K562 (cell line): Measurements from ENCODE around the gene ZNF547. TPM values are rescaled to one million over a fixed set of nuclear protein-coding genes. Genes with fewer than 3 reads are reported as not detected.

ENCODE experiments used
- BCL6 ChIP-seq: fragments of 250-450 bp; sonication (Bioruptor Pico); IDR thresholded peaks from 2 replicates; pipeline ENCODE4 v1.4.0; 2020
- CCNT2 ChIP-seq: IDR thresholded peaks from 2 replicates; pipeline ENCODE4 v1.6.1; 2011; ENCODE audit warnings: borderline replicate concordance, low read depth, mild to moderate bottlenecking, moderate library complexity, mixed read lengths, low read length; ENCODE audit not compliant: insufficient read length; ENCODE audit errors: extremely low read depth
- CEBPB ChIP-seq: fragments of 450-650 bp; IDR thresholded peaks from 2 replicates; pipeline ENCODE4 v1.6.1; 2016; ENCODE audit warnings: missing genetic modification characterization, missing compliant biosample characterization
- CHD1 ChIP-seq: fragments of 200-600 bp; sonication (generic); IDR thresholded peaks from one replicate; pipeline ENCODE4 v1.6.1; 2012; ENCODE audit warnings: mild to moderate bottlenecking, moderate library complexity, low read length, inconsistent platforms
- CSDE1 ChIP-seq, 2 experiments: fragments of 450-650 bp; IDR thresholded peaks; 2 replicates each; pipeline ENCODE4 v1.6.1; 2016; ENCODE audit warnings: mild to moderate bottlenecking in 1 of 2
- EGR1 ChIP-seq: fragments of 450-650 bp; conservative IDR thresholded peaks from 2 replicates; pipeline ENCODE4 v1.6.1; 2017; ENCODE audit warnings: mild to moderate bottlenecking
- EP400 ChIP-seq: fragments of 450-650 bp; IDR thresholded peaks from 2 replicates; pipeline ENCODE4 v1.6.1; 2017; ENCODE audit warnings: antibody characterized with exemption, mild to moderate bottlenecking, moderate library complexity
- FUS ChIP-seq: fragments of 200-400 bp; formaldehyde crosslinking; optimal IDR thresholded peaks from 2 replicates; pipeline ENCODE3; 2017; ENCODE audit warnings: low read depth, low read length
- NELFE ChIP-seq: IDR thresholded peaks from 2 replicates; pipeline ENCODE4 v1.6.1; 2011; ENCODE audit warnings: mild to moderate bottlenecking; ENCODE audit not compliant: insufficient read depth, insufficient read length
- POLR2A ChIP-seq: fragments of 450-650 bp; conservative IDR thresholded peaks from 2 replicates; pipeline ENCODE4 v1.6.1; 2016
- POLR2AphosphoS5 ChIP-seq: IDR thresholded peaks from 2 replicates; pipeline ENCODE4 v1.6.1; 2011; ENCODE audit warnings: mild to moderate bottlenecking, low read depth, low read length, moderate library complexity; ENCODE audit not compliant: control insufficient read depth, insufficient read depth
- RBM14 ChIP-seq: fragments of 200-400 bp; formaldehyde crosslinking; IDR thresholded peaks from 2 replicates; pipeline ENCODE4 v1.6.1; 2018; ENCODE audit warnings: low read depth, mild to moderate bottlenecking, low read length, moderate library complexity, borderline replicate concordance; ENCODE audit not compliant: insufficient read depth
- RBM22 ChIP-seq: fragments of 200-400 bp; formaldehyde crosslinking; IDR thresholded peaks from 2 replicates; pipeline ENCODE4 v1.6.1; 2018; ENCODE audit warnings: low read length, low read depth; ENCODE audit not compliant: poor library complexity, severe bottlenecking
- RNF2 ChIP-seq: sonication (generic); IDR thresholded peaks from 2 replicates; pipeline ENCODE4 v1.6.1; 2016
- SOX6 ChIP-seq: fragments of 450-650 bp; IDR thresholded peaks from 2 replicates; pipeline ENCODE4 v1.6.1; 2014; ENCODE audit warnings: mild to moderate bottlenecking
- SP1 ChIP-seq: sonication (generic); formaldehyde crosslinking; IDR thresholded peaks from 2 replicates; pipeline ENCODE4 v1.8.1; 2022; ENCODE audit warnings: mild to moderate bottlenecking, missing genetic modification reagents
- STAT5B ChIP-seq: fragments of 250-450 bp; sonication (Bioruptor Pico); IDR thresholded peaks from 2 replicates; pipeline ENCODE4 v1.8.0; 2021; ENCODE audit warnings: mild to moderate bottlenecking, inconsistent platforms
- TFE3 ChIP-seq: fragments of 450-650 bp; formaldehyde crosslinking; IDR thresholded peaks from 2 replicates; pipeline ENCODE4 v1.4.0; 2020; ENCODE audit warnings: mild to moderate bottlenecking, mixed read lengths
- TRIM24 ChIP-seq, 2 experiments: fragments of 450-650 bp; IDR thresholded peaks; 2 replicates each; pipeline ENCODE4 v1.6.1; 2016
- U2AF1 ChIP-seq: fragments of 200-400 bp; formaldehyde crosslinking; optimal IDR thresholded peaks from 2 replicates; pipeline ENCODE3; 2017; ENCODE audit warnings: mild to moderate bottlenecking, low read depth, low read length, moderate library complexity
- XRCC4 ChIP-seq: IDR thresholded peaks from one replicate; pipeline ENCODE4 v1.6.1; 2011; ENCODE audit not compliant: insufficient read depth, insufficient read length; ENCODE audit errors: extremely low read depth
- ZC3H8 ChIP-seq: fragments of 450-650 bp; IDR thresholded peaks from 2 replicates; pipeline ENCODE4 v1.6.1; 2017
- ZKSCAN8 ChIP-seq: fragments of 200-800 bp; sonication (Bioruptor generic); IDR thresholded peaks from 2 replicates; pipeline ENCODE4 v1.6.1; 2016; ENCODE audit warnings: missing genetic modification characterization, missing compliant biosample characterization
- ZNF347 ChIP-seq: fragments of 450-650 bp; formaldehyde crosslinking; IDR thresholded peaks from 2 replicates; pipeline ENCODE4 v1.4.0; 2020; ENCODE audit warnings: low read depth, mild to moderate bottlenecking, moderate library complexity
- ZNF75A ChIP-seq: fragments of 450-650 bp; formaldehyde crosslinking; IDR thresholded peaks from 2 replicates; pipeline ENCODE4 v1.4.0; 2020; ENCODE audit warnings: mild to moderate bottlenecking
- polyA plus RNA-seq, 8 experiments: library from polyadenylated mRNA; depleted of rRNA in 4 of 8; stranded (reverse) in 5 of 8; unstranded in 3 of 8; fragments of >200 nt; fragmentation: Nextera tagmentation in 2 of 8; fragmentation: Illumina TruSeq in 1 of 8; extraction: Ambion mirVana in 2 of 8; extraction: Trizol in 1 of 8; gene quantifications; 2 replicates each; pipeline versions ENCODE4 v1.2.1 to v1.2.3, GENCODE V29; 2011 to 2014; ENCODE audit warnings: inconsistent platforms in 1 of 8, missing spikeins in 1 of 8
- total RNA-seq, 7 experiments: library from RNA; depleted of rRNA in 6 of 7; stranded (reverse); fragments of >200 nt in 6 of 7; fragmentation: Illumina TruSeq in 2 of 7; extraction: Trizol in 2 of 7; gene quantifications; 2 replicates each; pipeline versions ENCODE4 v1.2.1 to v1.2.3, GENCODE V29; 2011 to 2021; ENCODE audit warnings: low replicate concordance in 1 of 7
- TF ChIP-seq, protein P1 (sequence below): sonication (generic); formaldehyde crosslinking; IDR thresholded peaks from 2 replicates; pipeline ENCODE4 v1.8.1; 2022; ENCODE audit warnings: missing genetic modification reagents
- TF ChIP-seq, protein P2 (sequence below): fragments of 250-450 bp; sonication (Bioruptor Pico); IDR thresholded peaks from 2 replicates; pipeline ENCODE4 v1.9.0; 2021; ENCODE audit warnings: mild to moderate bottlenecking, inconsistent platforms

ZNF547 gene
- total and polyA plus RNA-seq, 9 of the 15 experiments (the other 6 are each of a cell fraction or from before 2014, with no cell fraction given) = 0.03 to 0.96 (median 0.30) TPM

DNA sequence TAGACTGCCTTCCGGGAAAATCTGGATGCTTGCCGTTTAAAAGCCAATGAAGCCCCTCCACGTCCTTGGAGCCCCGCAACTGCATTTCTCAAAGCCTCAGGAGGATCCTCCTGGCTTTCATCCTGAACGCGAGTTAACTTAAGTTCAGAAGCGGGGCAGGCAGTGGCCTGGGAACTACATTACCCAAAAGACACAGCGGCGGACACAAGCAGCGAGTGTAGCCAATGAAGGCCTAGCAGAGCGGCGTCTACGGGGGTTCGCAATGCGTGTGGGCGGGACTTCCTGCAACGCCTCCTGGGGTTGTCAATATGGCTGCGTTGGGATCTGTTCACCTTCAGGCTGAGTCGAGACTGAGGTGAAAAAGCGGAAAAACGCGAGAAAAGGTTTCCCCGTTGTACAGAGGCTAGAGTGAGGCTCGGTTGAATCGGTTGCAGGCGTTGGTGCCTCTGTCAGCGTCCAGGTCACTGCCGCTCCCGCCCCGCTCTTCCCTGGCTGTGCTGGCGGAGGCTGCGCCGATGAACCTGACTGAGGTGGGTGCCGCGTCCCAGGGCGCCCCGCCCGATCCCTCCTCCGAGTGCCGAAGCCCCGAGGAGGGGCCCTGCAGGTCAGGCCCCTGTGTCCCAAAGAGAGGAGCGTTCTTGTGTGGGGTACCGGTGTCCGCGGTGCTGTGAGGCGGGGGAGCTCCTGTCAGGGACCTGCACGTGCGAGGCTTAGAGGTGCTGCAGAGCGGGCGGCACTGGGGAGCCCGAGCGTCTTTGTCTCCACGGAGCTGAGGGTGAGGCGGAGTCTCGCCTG, 47.7 kb downstream of the ZNF547 start, which contains the start of gene ZNF17 (continued):
- TF ChIP-seq, protein P1, sequence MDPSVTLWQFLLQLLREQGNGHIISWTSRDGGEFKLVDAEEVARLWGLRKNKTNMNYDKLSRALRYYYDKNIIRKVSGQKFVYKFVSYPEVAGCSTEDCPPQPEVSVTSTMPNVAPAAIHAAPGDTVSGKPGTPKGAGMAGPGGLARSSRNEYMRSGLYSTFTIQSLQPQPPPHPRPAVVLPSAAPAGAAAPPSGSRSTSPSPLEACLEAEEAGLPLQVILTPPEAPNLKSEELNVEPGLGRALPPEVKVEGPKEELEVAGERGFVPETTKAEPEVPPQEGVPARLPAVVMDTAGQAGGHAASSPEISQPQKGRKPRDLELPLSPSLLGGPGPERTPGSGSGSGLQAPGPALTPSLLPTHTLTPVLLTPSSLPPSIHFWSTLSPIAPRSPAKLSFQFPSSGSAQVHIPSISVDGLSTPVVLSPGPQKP (CRISPR knock-in tag) = no peak
- TF ChIP-seq U2AF1 = no peak
- TF ChIP-seq POLR2AphosphoS5 = no peak
- no peak for TF ChIP-seq CEBPB (tag)
- TF ChIP-seq XRCC4 = no peak
- no peak for TF ChIP-seq TFE3
- no peak for TF ChIP-seq ZNF75A (CRISPR knock-in tag)
- TF ChIP-seq EGR1 = peak; percentile 67
- no peak for TF ChIP-seq RNF2
- no peak for TF ChIP-seq SP1 (CRISPR knock-in tag)
- no peak for TF ChIP-seq ZC3H8
- no peak for TF ChIP-seq CHD1
- TF ChIP-seq RBM22 = no peak
- TF ChIP-seq ZKSCAN8 (CRISPR knock-in tag) = no peak
- no peak for TF ChIP-seq RBM14
- peak; percentile 80 for TF ChIP-seq POLR2A
- no peak for TF ChIP-seq BCL6 (CRISPR knock-in tag)
- TF ChIP-seq STAT5B (CRISPR knock-in tag) = no peak
- peak; percentile 65; the same call in 1 of the 2 replicates for TF ChIP-seq EP400
- no peak for TF ChIP-seq FUS
- no peak for TF ChIP-seq CCNT2
- TF ChIP-seq SOX6 = 0 out of 2 replicates have a peak, but pooled peaks have one; percentile 11
- TF ChIP-seq CSDE1 (IDR thresholded peaks at IDR 0.05) = no peak
- TF ChIP-seq TRIM24 (IDR thresholded peaks at IDR 0.05) = no peak
- no peak for TF ChIP-seq ZNF347
- no peak for TF ChIP-seq NELFE
- TF ChIP-seq, protein P2, sequence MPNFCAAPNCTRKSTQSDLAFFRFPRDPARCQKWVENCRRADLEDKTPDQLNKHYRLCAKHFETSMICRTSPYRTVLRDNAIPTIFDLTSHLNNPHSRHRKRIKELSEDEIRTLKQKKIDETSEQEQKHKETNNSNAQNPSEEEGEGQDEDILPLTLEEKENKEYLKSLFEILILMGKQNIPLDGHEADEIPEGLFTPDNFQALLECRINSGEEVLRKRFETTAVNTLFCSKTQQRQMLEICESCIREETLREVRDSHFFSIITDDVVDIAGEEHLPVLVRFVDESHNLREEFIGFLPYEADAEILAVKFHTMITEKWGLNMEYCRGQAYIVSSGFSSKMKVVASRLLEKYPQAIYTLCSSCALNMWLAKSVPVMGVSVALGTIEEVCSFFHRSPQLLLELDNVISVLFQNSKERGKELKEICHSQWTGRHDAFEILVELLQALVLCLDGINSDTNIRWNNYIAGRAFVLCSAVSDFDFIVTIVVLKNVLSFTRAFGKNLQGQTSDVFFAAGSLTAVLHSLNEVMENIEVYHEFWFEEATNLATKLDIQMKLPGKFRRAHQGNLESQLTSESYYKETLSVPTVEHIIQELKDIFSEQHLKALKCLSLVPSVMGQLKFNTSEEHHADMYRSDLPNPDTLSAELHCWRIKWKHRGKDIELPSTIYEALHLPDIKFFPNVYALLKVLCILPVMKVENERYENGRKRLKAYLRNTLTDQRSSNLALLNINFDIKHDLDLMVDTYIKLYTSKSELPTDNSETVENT (CRISPR knock-in tag) = no peak
